IPS DF 4.7 (cell line): Measurements from ENCODE around the gene ZNF496.
A peak's percentile ranks its signal among the peaks of the same experiment; 100 is the strongest.
"Not testable (repeated sequence)": the region's sequence is repeated elsewhere in the genome, so short reads cannot be mapped to it uniquely, and the experiment has no call there.

ENCODE experiments used
- DNase-seq: peaks from one replicate; pipeline ENCODE4 v3.0.0-alpha.2; 2013; ENCODE audit warnings: low spot score; ENCODE audit errors: extremely low read depth

The ZNF496 gene

DNA sequence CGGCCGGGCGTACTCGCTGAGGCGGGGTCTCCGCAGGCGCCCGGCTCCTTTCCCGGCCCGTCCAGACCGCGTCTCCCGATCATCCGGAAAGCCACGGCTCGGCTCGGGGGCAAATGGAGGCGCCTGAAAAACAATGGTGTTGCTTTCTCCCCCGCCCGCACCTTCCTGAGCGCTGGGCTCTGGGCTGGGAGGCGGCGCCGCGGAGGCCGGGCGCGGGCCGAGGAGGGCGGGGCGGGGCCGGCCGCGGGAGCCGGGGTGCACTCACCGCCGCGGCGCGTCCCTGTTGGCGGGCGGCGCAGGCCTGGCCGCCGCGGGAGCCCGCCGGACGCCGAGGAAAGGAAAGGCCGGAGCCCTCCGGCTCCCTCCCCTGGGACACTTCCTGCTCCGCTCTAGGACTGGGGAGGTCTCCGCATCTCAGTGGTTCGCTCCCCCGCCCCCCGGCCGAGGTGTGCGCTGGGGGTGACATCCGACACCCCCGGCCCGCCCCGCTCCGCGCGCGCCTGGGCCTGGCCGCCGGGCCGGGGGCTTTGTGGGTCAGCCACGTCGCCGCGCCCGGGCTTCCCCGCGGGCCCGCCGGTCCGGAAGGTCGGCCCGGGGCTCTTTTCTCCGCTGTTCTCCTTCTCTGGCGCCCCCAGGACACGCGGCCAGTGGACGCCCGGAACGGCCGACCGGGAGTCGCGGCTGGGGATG lies at the start of gene ZNF496:
TSS of gene ZNF496 (minus strand) at position 343 of the 690 bp plus-strand sequence. CDS start 2,289 bp downstream, outside the sequence.
- DNase-seq: no peak

DNA sequence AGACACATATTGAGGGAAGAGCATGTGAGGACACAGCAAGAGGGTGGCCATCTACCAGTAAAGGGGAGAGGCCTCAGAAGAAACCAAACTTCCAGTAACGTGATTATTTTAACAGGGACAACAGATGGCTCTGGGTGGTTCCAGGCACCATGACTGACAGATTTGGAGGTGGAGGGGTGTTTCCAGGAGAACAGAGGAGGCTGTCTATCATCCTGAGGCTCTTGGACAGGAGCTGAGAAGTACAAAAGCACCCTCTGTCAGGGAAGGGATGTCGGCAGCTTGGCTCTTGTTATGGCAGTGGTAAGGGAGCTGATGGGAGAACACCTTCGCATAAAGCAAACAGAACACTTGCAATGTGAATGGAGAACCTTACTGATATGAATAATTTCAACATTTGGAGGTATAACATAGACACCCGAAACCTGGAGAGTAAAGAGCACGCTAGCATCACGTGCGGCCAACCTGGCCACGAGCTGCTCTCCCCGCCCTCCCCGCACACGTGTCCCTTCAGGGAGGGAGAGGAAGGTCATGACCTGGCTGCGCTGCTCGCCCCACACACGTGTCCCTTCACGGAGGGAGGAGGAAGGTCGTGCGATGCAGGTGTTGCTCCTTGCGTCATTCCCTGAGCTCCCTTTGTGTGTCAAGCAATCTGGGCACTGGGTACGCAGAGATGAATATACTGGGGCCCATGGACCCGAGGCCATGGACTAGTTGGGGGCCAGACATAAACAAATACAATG lies 46.8 kb upstream of the ZNF496 start:
- no peak for DNase-seq

GRCh38 chr1:247377656-247378055 lies 46.0 kb upstream of the ZNF496 start:
- not testable (repeated sequence) for DNase-seq

- peak; percentile 95 for DNase-seq
These were observed 45.0 kb upstream of the ZNF496 start for GRCh38 chr1:247376659-247377058.

- DNase-seq: no peak
These were observed 44.1 kb upstream of the ZNF496 start for GRCh38 chr1:247375747-247376146.

DNA sequence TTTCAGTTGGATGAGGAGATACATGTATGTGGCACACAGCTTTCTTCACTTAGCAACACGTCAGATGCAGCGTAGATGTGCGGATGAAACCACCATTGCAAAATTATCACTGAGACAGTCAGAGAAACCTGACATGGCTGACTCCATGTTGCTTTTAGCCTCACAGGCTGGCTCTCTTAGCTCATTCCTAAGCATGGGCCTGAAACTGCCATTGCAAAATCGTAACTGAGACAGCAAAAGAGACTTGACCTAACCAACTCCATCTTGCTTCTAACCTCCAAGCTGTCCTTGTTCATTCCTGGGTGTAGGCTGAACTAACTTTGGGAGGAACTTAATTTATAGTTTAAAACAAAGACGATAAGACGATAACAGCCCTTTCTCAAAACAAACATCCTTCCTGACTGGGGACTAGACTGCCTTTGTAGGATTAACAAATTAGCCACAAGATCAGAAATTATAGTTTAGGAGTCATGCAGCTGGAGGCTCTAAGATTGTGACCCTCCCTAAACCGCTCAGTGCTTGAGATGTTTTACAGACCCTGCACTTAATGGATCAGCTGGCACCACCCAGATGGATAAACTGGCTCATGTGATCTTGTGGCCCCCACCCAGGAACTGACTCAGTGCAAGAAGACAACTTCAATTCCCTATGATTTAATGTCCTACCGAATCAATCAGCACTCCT lies 43.1 kb upstream of the ZNF496 start:
- DNase-seq: not testable (repeated sequence)

DNA sequence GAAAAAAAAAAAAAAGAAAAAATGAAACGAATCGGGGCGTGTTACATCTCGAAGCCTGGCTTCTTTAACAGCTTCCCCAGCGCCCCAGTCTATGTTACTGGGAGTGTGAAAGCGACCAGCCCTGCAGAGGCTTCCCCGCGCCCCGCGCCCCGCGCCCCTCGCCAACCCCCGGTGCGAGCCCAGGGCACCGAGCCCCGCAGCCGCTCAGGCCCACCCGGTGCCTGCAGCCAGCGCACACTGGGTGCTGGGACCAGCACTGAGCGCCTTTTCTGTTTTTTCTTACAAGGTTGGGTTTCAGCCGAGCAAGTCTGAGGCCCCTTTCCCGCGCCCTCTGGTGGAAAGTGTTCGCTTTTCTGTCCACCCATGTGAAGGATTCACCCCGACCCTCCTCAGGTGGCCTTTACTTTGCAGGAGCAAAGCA lies 42.1 kb upstream of the ZNF496 start:
- no peak for DNase-seq

DNA sequence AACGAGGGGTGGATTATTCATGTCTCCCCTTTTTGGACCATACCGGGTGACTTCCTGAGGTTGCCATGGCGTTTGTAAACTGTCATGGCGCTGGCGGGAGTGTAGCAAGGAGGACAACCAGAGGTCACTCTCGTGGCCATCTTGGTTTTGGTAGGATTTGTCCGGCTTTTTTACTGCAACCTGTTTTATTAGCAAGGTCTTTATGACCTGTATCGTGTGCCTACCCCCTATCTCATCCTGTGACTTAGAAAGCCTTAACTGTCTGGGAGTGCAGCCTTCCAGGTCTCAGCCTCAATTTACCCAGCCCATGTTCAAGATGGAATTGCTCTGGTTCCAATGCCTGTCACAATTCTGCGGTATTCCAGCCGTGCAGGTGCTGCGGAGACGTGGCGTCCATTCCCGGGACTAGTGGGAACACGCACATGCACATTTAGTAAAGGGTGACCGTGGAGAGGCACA lies 40.2 kb upstream of the ZNF496 start:
- DNase-seq: no peak

DNA sequence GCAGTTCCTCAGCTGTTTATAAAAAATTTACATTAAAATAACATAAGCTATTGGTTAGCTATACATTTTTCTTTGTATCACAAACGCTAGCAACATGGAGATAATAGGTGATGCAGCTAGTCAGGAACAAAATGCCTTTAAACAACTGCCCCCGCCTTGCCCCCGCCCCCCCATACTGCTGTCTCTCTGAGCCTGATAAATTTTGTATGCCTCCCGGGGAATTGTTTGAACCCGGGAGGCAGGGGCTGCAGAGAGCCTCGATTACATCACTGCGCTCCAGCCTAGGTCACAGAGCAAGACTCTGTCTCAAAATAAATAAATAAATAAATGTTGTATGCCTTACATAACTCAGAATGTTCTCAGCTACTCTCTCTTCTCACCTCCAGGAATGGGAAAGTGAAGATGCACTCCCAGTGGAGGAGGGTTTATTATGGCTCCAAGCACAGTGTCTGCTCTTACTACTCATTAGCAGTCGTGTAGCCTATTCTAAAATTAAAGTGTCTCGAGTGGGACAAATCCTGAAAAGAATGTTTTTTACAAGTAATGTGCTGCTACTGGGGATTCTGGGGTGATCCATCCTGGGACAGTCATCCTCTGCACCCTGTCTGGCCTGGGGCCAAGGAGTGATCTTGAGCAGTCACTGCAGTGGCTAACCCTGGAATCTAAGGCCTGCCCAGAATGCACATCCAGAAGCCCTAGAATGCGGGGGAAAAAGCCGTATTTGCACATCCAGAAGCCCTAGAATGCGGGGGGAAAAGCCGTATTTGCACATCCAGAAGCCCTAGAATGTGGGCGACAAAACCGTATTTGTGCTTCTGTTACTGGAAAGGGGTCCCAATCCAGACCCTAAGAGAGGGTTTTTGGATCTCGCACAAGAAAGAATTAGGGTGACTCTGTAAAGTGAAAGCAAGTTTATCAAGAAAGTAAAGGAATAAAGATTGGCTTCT lies 39.4 kb upstream of the ZNF496 start:
- no peak for DNase-seq

DNA sequence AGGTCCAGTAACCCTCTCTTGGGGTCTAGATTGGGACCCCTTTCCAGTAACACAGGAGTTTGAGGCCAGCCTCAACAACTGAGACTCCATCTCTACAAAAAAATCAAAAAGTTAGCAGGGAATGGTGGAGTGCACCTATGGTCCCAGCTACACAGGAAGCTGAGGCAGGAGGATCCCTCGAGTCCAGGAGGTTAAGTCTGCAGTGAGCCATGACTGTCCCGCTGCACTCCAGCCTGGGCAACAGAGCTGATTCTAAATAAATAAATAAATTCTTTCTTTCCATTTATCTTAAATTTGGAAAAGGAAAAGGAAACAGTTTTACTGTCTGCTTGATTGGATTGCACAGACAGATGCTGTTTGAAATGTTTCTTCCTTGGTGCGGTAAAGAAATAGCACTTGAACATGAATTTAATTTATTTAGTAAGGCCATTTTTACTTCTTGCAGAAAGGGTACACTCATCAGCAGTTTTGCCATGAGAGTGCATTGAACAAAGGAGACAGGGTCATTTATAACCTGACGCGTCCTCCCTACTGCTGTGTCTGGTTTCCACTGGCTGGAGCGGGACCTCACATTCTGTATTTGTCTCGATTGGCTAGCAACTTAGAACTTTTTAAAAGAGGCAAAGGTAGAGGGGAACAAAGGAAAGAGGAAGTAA lies 37.0 kb upstream of the ZNF496 start:
- DNase-seq: no peak

DNA sequence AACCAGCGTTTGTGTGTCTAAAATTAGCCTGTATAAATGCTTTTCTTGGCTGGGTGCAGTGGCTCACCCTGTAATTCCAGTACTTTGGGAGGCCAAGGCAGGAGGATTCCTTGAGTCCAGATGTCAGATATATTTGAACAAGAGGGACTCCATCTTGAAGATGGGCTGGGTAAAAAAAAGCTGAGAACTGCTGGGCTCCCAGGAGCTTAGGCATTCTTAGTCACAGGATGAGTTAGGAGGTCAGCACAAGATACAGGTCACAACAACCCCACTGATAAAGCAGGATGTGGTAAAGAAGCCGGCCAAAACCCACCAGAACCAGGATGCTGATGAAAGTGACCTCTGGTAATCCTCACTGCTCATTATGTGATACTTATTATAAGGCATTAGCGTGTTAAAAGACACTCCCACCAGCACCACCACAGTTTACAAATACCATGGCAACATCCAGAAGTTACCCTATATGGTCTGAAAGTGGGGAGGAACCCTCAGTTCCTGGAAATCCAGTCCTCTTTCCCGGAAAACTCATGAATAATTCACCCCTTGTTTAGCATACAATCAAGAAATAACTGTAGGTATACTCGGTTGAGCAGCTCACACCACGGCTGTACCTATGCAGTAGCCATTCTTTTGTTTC lies 36.2 kb upstream of the ZNF496 start:
- DNase-seq: no peak

GRCh38 chr1:247366926-247367645 lies 35.4 kb upstream of the ZNF496 start:
- no peak for DNase-seq

- not testable (repeated sequence) for DNase-seq
These were observed 34.7 kb upstream of the ZNF496 start for GRCh38 chr1:247366345-247366744.

GRCh38 chr1:247365023-247365422 lies 33.4 kb upstream of the ZNF496 start:
- DNase-seq: no peak

GRCh38 chr1:247363000-247363399 lies 31.3 kb upstream of the ZNF496 start:
- DNase-seq: not testable (repeated sequence)

- DNase-seq: no peak
These were observed 30.5 kb upstream of the ZNF496 start for GRCh38 chr1:247362153-247362552.

- DNase-seq: no peak
These were observed 29.5 kb upstream of the ZNF496 start for GRCh38 chr1:247360991-247361731.

DNA sequence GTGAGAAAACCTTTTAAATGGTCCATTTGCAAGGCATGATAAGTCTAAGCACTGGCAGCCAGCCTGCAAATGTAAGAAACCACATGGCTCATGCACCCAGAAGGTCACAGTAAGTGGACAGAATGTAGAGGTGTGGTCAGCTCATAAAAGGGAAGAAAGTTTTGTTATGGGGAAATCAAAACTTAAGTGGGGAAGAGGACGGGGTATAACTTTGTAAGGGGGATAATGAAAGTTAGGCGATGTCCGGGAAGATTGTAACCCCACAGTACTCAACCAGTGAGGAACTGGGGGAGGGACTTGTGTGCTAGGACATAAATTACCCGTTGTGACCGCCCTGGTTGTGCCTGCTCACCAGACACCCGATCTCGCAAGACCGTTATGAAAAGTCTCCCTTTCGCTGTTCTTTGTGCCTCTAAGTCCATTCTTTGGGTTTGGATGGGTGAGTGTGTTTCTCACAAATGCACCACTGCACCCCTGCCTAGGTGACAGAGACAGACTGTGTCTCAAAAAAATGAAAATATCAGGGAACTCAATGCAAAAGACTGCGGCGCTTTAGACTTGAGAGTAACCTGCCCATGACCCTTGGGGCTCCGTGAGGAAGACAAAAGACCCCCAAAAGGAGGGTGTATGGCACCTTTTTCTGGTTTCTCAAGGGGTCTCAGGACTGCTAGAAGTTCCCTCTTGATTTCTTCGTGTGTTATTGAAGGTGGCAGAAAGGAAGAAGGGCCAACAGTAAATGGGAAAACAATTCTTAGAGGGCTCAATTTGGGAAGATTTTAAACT lies 28.6 kb upstream of the ZNF496 start:
- no peak for DNase-seq
